Measurements from ENCODE around the gene C1R.
A peak's percentile ranks its signal among the peaks of the same experiment; 100 is the strongest.

C1R gene

DNA sequence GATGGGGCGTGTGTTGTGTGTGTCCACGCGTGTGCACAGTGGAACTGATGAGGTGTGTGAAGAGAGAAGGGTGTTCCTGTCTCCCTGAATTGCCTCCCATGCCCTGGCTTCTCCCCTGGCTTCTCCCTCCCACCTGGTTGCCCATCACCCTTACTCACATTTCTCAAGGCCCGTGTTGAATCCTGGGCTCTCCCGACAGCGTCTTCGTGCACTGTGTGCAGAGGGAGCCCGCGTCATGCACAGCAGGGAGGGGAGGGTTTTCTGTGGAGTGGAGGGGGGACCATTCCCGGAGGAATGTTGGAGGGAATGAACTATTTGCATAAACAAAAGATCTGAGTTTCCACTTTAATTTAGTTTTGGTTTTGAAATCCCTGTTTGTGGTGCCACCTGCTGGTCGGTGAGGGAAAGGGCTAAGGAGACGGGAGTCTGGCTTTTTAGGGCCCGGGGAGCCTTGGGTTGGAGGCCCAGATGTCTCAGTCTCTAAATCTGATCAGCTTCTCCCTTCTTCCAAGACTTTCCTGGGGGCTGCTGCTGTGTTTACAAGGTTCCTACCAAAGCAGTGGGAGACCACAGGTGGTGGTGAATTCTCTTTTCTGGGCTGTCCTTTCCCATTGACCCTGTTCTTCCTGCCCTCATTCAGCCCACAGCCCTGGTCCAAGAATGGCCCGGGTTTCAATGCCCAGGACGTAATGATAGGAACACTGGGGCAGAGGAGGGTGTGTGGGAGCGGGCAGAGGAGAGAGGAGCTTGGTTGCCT lies at the start of gene C1R:
TSS of gene C1R (minus strand) at position 217 of the 757 bp plus-strand sequence. CDS start at position 160, 57 bp downstream.
- peak; percentile 96 for DNase-seq

DNA sequence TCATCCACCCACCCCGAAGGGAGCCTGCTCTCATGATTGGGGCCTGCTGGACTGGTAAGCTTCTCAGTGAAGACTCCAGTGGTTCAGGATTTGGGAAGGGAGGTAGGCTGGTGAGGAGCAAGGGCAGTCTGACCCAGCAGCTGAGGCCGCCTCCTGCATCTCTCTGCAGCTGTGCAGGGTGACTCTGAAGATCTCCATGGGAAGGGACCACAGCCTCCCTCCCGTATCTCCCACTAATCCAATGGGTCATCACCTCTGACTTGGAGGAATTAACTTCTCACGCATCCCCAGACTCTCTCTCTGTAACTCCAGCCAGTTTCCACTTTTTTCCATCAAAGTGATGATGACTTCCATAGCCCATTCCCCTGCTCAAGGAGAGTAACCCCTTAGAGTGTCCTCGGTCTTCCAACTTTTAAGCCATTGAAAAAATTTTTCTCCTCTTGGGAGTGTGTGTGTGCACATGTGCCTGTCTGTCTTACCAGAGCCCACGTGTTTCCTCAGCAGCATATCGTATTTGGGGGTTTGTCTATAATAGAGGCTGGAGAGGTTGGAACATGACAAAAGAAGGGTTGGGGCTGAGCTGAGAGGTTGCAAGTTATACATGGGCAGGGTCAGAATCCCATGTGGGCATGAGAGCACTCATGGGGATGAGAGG lies 49.2 kb upstream of the C1R start:
- no peak for DNase-seq

DNA sequence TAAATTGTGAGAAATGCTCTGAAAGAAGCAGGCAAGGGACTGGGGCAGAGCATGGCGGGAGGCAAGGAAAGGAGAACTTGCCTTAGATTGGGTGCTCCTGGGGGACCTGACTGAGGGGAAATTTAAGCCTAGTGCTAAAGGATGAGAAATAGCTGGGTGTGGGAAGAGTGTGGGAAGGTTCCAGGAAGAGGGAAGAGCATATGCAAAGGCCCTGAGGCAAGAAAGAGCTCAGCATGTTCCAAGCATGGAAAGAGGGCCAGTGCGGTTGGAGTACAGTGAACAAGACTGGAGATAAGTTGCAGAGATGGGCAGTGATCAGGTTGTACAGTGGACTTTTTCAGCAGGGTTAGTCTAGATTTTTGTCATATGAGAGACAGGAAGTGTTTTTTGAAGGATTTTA lies 47.0 kb upstream of the C1R start:
- DNase-seq: no peak

DNA sequence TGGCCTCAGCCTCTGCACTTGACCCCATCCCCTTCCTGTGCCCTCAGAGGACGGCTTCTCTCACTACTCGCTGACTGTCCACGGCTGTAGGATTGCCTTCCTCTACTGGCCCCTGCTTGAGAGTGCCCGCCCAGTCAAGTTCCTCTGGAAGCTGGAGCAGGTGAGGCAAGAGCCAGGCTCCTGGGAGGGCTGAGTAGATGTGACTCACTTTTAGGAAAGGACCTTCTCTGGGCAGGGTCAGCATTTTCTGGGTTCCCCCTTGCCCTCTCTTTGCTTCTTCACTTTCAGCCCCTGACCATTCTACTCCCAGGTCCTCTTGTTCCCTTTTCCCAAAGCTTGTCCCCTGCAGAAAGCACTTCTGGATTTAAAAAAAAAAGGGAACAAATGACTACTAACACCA lies 45.7 kb upstream of the C1R start:
- DNase-seq: no peak

DNA sequence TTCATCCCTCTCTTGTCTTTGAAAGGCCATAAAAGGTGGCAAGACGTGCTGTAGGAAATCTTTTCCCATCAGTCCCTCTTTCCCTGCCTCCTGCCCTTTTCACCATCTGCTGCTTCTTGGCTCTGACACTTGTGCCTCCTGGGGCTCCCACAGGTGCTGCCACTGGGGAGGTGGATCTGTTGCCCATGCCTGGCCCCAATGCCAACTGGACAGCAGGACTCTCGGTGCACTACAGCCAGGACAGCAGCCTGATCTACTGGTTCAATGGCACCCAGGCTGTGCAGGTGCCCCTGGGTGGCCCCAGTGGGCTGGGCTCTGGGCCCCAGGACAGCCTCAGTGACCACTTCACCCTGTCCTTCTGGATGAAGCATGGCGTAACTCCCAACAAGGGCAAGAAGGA lies 44.4 kb upstream of the C1R start:
- DNase-seq: no peak

DNA sequence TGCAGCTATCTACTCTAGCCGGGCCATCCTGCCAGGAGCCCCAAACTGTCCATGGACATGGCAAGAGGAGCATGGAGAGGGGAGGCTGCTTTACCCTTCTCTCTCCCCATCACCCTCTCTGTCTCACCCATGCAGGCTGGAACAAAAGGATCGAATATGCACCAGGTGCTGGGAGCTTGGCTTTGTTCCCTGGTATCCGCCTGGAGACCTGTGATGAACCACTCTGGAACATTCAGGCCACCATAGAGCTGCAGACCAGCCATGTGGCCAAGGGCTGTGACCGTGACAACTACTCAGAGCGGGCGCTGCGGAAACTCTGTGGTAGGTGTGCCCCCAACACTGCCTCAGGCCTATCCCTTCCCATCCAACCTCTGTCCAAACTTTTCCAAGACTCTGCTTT lies 43.8 kb upstream of the C1R start:
- DNase-seq: no peak

DNA sequence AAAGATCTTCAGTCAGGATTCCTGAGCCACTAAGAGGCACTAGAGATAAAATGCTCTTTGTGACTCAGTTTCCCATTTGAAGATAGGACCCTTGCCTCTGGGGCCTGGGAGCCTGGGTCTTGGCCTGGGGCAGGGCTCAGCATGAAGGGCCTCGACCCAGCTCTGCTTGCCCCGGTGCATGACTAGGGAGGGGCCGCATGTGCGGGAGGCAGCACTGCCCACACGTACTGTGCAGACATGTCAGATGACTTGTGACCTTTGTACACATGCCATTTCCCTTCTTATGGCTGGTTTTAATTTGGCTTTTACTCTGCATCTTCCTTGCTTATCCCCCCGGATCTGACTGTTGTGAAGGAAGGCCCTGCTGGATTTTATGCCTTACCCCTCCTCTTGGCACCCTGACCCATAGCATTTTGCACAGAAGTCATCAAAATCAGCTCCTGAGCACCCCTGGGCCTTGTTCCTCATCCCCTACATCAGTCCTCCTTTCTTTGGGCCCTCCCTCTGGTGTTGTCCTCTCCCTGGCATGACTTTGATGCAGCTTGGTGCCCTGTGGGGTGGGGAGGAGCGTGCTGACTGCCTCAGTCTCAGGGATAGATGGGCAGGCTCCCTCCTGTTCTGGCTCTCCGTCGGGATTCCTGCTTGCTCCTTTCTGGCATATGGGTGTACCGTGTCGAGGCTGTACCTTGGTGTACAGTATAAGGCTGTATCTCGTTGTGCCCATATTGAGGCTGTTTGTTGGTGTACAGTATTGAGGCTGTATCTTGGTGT lies 42.3 kb upstream of the C1R start:
- no peak for DNase-seq

DNA sequence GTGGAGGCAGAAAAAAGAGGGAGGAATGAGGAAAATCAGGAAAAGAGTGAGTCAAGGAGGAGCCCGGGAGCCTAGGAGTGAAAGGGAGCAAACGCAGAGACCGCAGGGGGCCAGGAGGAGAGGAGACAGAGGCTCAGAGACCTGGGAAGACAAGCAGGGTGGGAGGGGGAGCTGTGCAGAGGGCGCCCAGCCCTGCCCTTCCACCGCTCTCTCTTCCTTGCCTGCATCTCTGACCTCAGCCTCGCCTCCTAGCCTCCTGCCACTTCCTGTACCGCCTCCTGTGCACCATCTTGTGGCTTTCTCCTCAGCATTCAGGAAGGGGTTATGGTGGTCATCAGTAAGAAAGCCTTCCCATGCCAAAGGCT lies 39.2 kb upstream of the C1R start:
- no peak for DNase-seq

DNA sequence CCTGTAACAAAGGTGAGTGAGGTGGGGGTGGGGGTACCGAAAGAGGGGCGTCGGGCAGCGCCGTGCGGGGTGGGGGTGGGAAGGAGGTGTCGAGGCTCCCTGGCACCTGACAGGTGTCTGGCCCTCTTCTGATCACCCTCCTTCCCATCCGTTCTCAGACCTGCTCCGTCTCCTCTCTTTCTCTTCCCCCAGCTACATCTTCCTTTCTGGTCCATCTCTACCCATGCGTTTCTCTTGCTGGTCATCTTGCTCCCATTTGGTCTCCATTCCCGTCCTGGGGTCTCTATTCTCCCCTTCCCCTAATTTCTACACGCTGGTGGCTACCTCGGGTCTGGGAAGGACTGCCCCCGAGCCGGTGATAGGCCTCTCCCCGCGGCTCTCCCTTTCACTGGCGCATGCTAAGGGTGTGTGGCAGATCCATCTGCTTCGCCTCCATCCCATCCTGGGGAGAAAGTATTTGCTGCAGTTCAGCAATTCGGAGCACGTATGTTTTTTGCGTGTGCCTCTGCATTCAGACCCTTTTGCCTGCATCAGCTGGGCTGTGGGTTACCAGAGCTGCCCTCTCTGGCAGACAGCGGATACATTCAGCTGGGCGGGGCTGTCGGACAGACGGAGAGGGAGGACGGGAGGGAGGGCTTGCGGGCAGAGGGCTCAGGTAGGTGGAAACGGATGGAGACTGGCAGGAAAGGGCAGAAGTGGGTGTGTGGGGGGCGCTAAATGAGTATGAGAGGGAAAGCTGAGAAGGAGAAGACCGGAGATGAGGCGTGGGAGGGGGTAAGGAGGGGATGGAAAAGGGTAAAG lies 38.7 kb upstream of the C1R start:
- peak; percentile 93 for DNase-seq

DNA sequence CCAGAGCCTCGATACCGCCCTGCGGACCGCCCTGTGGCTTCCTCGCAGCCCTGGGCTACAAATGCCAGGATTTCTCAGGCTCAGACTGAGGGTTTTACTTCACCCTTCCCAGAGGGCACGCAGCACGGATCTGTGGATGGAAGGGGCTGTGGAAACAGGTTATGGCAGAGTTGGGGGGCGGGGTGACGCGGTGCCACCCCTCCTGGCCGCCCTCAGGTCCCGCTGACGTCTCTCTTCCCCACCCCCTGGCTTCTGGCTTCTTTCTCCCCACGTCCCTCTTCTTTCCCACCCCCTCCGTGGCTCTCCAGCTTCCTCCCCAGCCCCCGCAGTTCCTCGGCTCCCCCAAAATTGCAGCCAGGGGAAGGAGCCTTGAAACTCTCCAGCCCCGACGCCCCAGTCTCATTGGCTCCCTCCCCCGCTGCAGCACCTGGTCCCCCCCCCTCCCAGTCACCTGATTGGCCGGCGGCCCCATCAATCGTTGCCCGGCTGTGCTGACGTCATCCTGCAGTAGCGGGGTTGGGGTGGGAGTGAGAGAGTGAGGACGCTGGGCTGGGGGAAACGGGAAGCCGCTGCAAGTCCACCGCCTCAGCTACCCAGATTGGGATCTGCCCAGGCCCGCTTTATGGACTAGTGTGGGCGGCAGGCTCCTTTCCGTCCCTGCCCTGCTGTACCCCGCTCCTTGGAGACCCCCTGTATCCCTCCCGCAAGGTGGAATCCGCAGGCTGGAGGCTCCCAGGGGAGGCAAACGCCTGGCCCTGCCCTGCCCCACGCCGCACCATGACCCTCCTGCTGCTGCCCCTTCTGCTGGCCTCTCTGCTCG lies 37.8 kb upstream of the C1R start, which contains the start of gene CLSTN3:
TSS of gene CLSTN3 (plus strand) at position 500 of the 820 bp plus-strand sequence. CDS start at position 778, 278 bp downstream.
- DNase-seq: peak; percentile 100

DNA sequence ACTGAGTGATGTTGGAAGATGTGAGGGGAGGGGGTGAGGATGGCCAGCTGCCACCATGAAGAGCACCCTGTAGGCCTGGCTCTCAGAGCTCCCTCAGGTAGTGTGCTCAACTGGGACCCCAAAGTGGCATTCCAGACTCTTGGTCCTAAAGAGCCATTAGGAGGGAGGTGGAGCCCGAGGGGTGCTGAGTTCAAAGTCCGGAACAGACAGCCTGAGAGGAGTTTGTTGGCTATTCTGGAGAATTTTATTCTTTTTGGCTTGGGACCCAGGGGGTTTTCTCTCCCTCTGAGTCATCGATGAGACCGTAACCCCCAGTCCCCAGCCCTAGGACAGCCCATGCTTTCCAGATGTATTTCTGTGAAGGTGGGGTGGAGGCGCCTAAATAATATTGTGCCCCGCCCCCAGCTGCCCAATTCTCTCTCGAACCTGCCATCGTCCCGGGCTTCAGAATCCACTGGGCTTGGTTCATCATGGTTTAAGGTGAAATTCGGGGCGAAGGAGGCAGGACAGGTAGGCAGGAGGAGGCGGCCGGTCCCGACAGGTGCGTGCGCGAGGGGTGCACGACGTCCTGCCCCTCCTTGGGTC lies 37.1 kb upstream of the C1R start:
- DNase-seq: no peak

DNA sequence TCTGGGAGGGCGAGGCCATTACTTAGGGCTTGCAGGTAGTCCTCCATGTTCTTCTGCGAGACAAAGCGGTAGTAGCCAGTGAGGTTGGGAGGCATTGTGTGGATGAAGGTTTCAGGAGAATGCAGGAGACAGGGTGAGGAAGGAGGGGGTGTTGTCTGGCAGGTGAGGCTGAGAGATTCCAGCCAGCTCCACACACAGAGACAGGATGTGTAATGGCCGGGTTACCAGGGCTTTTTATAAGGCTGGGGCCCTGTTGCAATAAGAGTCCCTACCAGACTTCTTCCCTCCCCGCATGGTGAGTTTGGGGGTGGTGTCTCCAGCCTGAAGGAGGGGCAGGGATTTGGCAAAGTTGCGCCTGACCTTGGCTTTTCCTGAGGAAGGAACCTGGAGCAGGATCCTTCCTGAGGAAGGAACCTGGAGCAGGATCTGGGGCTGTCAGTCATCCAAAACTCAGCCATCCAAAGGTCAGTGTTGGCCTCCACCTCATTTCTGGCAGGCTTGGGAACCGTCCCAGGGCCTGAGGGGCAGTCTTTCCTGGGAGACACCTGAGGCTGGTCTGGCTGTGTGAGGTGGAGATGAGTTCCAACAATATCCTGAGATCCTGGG lies 36.5 kb upstream of the C1R start, which contains the start of gene RBP5:
TSS of gene RBP5 (minus strand) at position 209 of the 606 bp plus-strand sequence. CDS start at position 95, 114 bp downstream.
- no peak for DNase-seq

DNA sequence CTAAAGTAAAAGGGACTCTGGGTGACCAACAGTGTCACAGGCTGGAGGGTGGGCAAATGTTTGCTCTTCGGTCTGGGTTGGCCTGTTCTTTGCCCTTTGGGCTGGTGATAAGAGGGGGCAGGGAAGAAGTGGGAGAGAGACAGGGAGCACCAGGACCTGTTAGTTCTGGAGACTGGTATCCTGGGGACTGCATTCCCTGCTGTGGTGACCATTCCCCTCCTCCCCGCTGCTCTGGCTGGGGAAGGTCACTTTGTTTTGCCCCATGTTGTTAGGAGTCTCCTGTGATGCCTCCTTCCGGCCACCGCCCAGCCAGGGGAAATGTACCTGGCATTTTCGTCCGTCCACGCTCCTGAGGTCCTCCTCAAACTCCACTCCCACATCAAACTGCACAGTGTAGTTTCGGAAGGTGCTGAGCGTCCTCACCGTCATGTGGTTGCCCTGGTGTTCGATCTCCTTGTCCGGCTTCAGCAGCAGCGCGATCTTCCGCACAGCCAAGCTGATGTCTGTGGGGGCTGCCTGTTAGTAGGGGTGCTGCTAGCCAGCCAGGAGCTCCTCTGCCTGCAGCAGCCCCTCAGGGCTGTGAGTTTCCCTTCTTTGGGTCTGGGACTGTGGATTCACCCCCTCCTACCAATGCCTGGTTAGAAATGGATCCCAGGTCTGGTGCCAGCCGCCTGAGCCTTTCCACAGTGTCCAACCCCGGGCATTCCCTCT lies 35.8 kb upstream of the C1R start:
- no peak for DNase-seq

DNA sequence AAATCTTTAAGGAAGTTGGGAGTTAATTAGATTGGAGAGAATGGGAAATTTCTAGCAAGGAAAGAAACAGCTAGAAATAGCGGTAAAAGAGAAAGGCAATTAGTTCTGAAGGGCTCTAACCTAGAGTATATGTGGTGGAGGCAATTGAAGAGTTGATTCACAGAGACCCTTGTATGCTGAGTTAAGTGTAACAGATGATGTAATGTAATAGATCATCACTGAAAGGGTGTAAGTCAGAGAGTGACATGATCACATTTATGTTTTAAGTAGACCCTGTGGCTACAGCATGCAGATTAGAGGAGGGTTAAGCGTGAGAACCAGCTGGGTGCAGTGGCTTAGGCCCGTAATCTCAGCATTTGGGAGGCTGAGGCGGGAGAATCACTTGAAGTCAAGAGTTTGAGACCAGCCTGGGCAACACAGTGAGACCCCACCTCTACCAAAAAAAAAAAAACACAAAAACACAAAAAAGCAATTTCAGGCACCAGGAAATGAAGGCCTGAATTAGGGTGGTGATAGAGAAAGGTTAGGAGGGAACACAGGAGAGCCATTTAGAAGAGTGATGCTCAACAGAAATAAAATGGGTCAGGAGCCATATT lies 33.5 kb upstream of the C1R start:
- DNase-seq: no peak

DNA sequence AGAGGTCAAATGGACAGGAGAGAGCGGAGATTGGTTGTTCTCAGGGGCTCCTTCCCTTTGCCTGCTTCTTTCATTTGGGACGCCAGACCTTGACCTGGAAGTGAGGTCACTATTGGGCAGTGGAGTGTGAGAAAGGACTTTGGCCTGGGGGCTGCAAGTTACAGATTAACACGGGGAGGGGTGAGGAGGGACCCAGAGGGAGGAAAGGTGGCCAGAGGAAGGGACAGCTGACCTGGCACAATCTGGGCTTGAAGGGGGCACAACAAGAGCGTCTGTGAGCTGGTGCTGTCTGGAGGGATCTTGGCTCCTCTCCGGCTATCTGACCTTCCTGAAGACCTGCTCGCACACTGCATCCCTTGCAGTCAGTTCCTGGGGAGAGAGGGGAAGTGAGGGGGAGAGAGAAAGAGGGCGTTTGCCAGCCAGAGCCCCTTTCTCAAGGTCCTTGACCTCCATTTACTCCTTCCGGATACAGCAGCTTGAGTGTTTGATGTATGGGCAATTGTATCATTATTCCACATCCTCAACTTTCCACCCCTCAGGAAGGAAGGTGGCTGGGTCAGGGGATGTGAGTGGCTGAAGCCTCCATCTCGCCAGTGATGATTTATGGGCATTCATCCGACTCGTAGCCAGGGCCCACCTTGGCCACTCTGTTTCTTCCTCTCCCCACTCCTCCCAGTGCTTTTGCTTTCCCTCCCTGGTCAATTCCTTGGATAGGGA lies 31.7 kb upstream of the C1R start:
- DNase-seq: no peak

DNA sequence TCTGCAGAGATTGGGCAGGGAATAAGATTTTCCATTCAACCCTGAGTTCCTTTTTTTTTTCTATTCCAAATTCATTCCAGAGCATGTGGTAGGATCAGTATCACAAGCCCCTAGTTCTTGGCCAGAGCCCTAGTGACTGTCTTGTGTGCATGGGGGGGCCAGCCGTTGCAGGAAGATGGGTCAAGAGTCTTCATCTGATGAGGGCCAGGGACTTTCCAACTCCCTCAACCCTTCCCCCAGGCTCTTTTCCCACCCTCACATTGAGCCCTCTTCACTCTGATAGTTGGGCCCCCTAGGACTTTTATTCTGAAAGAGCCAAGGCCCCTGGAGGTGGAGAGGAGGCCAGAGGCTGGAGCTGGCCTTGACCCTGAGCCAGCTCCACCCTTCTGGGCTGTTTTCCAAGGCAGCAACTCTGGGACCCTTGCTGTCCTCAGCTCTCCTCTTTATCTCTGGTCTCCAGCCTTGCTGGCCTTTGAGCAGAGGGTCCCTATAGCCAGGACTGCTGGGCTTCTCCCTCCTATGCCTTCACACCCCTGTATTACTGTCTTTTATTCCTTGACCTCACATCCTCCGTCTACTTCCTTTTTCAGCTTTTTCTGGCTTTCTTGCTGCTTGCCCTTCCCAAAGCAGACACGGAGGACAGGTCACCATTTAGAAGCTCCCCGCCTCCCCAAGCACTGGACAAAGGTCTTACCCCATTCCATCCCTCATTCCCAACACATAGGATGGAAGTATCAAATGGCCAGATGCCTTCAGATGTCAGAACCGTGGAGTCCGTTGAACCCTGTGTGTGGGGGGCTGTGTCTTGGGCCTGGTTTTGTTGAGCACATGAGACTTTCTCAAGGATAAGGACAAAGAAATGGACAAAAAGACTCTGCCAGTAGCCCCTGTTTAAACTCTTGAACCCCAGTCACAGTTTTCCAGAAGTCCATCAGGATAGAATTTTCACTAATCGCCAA lies 30.8 kb upstream of the C1R start:
- no peak for DNase-seq

DNA sequence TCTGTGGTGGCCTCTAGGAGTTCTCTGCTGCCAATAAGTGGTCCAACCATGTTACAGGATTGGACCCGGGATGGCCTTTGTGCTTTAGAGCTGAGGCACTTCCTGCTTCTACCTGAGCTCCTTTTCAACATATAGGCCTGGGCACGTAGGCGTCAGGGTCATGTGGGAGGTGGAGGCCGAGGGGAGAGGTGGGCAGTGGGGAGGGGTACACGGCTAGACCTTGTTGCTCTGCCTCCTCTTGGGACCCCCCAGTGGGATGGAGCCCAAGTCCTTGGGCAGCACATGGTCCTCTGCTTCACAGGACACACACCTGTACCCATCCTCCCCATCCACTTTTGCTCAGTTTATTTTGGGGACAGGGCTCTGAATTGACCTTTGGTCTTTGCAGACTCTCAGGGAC lies 29.1 kb upstream of the C1R start:
- DNase-seq: no peak

DNA sequence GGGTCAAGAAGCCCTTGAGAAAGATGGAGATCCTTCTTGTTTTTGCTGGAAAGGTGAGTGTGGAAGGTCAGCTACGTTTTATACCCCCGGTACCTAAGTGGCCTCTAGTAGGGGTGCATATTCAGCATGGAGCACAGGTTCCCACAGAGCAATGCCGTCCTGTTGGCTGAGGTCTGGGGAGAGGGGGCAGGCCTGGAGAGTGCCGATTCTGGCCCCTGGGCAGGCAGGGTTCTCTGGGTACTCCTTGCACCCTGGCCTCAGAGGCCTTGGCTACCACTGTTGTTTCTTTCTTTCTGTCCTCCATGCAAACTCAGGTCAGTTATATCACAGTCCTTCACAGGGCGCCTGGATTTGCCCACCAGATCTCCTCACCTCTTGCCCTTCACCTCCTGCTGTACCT lies 27.9 kb upstream of the C1R start:
- DNase-seq: no peak
